Activated CD4-positive, alpha-beta T cell treated with anti-CD3 and anti-CD28 coated beads for 24 hours (primary cell): ENCODE data around the gene TUBB4B.

Experiments used
- DNase-seq, 2 donors: peaks; one replicate each; pipeline ENCODE4 v3.0.0-alpha.2; 2020; ENCODE audit warnings: low read depth in 2 of 2

TUBB4B gene

DNA sequence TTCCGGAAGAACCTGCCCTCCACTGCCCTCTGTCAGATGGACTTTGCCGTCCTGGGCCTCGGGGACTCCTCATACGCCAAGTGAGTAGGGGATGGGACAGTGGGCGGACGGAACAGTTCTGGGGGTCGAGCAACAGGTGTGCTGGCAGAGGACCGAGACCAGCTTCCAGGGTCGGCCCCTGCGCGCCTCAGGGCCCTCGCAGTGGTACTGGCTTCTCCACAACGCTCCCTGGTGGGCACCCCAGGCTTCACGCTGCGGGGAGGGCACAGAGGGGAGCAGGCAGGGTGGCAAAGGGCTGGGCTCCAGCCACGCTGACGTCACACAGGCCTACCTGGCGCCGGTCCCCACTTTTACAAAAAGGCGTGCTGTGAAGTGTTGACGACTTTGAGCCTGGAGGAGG lies 28.6 kb upstream of the TUBB4B start:
- DNase-seq = no peak

DNA sequence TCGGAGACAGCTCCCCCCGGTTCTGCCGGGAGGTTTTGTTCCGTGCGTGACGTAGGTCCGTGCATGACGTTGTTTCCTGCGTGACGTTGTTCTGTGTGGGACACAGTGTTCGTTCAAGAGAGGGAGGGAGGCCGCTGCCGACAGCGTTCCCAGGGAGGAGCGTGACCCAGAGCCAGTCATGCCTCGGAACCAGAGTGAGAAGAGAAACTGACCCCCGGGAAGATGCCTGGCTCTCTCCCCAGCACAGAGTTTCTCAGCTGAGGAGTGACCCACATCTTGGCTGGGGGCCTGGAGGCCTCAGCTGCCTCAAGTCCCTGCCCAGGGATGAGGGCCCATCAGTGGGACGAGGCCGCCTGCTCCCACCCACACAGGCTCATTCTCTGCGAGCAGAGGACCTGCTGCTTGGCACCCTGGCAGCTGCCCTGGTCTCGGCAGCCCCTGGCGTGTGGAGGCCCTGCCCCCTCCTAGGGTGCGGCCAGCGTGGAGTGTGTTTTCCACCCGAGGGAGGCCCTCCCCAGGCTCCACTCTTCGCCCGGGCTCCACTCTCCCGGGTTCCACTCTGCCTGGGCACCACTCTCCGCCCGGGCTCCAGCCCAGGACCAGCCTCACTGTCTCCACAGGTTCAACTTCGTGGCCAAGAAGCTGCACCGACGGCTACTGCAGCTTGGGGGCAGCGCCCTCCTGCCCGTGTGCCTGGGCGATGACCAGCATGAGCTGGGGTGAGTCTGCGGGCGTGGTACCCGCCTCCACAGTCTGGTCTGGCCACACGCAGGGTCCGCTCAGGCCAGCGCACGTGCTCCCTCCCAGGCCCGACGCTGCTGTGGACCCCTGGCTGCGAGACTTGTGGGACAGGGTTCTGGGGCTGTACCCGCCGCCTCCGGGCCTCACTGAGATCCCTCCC lies 27.7 kb upstream of the TUBB4B start:
- DNase-seq = no peak

DNA sequence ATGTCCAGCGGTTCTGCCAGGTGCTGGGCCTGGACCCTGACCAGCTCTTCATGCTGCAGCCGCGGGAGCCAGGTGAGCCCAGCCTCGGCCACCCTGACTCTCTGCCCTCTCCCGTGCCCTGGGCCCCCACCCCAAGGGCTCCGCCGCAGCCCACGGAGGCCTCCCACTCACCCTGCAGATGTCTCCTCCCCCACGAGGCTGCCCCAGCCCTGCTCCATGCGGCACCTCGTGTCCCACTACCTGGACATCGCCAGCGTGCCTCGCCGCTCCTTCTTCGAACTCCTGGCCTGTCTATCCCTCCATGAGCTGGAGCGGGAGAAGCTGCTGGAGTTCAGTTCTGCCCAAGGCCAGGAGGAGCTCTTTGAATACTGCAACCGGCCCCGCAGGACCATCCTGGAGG lies 26.5 kb upstream of the TUBB4B start:
- no peak for DNase-seq

DNA sequence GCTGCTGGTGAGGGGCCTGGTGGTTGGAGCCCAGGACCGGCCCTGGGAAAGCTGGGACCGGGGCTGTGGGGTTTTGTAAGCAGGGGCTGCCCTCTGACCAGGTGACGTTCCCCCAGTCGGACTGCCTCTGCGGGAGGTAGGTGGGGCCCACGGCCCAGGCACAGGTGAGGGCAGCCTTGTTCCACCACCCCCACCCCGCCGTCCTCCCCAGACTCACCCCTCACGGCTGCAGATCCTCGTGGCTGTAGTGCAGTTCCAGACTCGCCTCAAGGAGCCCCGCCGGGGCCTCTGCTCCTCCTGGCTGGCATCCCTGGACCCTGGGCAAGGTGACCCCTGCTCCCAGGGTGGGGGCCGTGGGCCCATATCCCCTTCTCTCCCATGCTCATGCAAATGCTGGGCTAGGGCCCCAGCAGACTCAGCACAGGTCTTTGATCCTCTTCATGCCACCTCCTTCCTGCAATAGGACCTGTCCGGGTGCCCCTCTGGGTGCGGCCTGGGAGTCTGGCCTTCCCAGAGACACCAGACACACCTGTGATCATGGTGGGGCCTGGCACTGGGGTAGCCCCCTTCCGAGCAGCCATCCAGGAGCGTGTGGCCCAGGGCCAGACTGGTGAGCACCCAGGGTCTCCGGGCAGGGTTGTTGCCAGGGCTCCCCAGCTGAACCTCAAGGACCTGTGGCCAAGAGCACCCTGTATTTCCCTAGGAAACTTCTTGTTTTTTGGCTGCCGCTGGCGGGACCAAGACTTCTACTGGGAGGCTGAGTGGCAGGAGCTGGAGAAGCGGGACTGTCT lies 25.7 kb upstream of the TUBB4B start:
- DNase-seq = no peak

DNA sequence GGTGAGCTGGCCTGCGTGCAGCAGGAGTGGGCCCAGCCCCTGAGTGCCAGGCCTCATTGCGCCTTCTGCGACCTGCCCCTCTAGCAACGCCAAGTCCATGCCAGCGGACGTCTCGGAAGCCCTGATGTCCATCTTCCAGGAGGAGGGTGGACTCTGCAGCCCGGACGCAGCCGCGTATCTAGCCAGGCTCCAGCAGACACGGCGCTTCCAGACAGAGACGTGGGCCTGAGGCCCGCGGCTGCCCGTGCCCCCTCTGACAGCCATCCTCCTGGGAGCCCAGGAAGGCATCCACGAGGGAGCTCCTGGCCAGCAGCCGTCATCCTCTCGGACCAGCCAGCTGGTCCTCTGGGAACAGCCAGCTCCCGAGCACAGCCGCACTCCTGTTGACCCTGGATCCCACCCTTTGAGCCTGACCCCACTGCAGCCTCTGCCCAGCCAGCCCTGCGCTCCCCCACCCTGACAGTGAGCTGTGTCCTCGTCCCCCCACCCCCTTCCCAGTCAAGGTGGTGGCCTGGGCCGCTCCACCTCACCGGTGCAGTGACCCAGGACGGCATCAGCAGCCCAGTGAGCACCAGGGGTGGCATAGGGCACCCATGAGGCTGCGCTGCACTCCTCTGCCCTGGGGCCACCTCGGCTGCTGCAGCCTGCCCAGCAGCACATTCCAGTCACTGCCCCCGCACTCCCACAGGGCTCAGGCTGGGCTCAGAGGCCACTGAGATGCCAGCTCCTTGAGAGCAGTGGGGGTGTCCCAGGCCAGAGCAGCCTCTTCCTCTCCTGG lies 24.7 kb upstream of the TUBB4B start:
- DNase-seq = no peak

DNA sequence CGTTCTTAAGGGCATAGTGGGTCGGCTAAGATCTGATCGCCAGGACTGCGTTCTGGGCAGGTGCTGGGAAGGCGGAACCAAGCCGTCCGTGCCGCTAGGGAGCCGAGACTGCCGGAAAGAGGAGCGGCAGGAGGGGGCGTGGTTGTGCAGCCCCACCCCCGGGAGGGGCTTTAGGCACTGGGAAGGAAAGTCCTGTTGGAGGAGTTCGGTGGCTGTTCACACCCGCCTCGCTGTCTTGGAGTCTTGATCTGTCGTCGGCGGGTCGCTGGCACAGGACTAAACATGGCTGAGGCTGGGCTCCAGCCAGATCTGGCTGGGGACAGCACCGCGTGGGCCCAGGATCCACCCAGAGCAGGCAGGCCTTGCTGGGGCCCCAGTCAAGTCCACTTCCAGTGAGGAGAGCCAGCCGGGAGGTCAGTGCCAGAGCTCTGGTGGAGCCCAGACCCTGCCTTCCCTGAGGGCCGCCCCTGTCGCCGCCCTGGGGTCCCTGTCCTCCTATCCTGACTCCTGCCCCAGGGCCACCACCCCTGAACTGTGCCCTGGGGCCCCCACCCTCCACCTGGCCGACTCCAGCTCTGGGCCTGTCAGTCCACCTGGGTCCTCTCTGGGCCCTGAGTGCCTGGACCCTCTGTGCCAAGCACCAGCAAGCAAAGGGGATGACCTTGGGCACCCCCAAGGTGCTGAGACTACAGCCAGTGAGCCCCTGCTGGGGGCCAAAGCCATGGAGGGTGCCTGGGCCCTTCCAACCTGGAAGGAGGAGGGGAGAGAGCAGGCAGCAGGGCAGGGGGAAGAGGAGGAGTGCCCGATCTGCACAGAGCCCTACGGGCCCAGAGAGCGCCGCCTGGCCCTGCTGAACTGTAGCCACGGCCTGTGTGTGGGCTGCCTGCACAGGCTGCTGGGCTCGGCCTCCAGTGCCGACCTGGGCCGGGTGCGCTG lies 23.5 kb upstream of the TUBB4B start:
- DNase-seq = no peak

DNA sequence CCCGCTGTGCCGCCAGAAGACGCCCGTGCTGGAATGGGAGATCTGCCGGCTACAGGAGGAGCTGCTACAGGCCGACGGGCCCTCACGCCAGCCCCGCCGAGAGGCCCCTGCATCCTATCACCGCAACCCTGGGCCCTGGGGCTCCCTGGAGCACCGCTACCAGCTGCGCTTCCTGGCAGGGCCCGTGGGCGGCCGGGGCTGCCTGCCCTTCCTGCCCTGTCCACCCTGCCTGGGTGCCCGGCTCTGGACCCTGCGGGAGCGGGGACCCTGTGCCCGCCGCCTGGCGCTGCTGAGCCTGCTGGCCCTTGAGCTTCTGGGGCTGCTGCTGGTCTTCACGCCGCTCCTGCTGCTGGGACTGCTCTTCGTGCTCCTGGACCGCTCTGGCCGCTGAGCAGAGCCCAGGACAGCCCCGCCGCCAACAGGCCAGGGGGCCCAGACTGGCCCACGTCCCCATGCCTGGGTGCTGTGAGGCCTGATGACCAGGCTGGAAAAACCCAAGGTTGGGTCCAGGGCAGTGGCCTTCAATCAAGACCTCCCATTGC lies 22.8 kb upstream of the TUBB4B start:
- DNase-seq = no peak

DNA sequence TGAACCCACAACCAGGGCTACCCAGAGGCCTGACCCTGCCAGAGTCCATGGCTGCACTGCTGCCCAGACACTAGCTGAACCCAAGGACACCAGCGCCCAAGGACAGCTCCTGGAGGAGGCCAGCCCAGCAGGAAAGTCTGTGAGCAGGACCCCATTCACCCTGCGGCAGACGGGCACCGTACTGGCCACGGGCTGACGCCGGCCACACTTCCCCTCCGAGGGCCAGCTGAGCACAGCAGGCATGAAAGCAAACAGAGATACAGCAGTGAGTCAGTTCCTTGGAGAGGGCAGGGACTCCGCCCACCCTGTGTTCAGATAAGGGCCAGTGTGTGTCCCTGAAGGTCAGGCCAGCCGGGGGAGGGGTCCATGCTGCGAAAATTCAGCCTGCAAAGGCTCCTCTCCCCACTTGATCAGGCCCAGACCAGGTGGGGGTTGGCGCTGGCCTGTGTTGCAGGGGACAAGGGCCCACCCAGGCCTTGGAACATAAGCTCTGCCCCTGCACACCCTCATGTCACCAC lies 22.3 kb upstream of the TUBB4B start:
- no peak for DNase-seq

DNA sequence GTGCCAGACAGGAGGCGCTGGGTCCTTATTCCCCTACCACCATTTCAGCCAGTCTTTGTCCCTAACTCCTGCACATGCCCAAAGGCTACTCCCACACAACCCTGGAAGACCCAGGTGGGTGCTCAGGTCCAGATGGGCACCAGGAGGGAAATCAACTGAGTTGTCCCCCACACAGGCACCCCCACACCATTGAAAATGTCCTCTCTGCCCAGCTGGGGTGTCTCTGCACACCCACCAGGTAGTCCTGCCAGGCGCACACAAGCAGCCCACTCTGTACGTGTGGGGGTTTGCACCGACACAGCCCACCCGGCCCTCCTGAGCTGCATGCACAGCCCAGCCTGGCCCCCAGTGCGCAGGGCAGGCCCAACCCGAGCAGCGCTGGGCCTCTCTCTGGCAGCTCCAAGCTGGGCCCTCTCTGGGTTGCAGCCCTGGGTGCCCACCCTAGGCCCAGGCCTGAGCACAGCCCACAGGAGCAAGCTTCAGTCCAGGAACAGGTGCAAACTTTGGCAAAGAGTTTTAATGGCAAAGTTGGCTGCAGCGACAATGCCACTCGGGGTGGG lies 21.2 kb upstream of the TUBB4B start:
- DNase-seq = no peak

DNA sequence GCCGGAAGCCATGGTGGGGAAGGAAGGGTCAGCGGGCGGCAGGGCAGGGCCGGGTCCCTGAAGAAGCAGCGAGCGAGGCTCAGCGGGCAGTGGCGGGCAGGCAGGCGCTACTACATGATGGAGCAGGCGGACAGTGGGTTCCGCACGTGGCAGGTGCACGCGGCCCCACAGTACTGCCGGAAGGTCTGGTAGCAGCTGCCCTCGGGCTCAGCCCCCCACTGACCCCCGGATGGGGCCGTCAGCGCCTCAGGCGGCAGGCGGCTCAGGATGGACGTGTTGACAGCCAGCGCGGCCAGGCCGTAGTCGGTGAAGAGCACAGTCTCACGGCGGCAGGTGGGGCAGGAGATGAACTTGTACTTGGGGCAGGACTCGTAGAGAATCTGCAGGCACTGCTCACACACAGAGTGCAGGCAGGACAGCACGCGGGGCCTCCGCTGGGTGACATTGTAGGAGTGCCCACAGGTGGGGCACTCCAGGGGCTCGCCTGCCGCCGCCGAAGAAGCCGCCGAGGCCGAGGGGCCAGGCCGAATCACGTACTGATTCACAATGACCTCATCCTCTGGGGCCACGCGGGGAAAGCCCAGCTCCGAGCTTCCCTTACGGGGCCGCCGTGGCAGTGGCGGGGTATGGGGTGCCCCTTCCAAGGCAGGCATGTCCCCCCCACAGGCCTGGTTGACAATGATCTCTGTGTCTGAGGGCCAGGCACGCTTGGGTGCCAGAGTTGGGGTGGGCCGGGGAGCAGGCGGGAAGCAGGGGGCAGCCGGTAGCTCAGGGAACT lies 20.6 kb upstream of the TUBB4B start:
- no peak for DNase-seq

DNA sequence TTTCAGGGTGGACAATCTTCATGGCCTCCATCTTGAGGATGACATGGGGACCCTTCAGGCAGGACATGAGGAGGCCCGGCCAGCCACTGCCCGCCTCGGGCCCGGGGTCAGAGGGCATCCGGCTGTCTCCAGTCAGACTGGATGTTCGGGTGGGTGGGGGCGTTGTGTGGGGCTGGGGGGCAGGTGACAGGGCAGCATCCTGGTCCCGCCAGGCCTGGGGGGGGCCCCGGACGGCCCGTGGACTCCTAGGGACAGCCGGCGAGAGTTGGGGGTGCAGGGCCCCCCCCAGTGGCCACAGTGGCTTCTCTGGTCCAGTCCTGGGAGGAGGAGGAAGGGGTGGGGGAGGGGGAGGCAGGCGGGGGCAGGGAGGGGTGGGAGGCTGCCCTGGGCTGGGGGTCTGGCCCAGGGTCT lies 20.0 kb upstream of the TUBB4B start:
- DNase-seq = no peak

DNA sequence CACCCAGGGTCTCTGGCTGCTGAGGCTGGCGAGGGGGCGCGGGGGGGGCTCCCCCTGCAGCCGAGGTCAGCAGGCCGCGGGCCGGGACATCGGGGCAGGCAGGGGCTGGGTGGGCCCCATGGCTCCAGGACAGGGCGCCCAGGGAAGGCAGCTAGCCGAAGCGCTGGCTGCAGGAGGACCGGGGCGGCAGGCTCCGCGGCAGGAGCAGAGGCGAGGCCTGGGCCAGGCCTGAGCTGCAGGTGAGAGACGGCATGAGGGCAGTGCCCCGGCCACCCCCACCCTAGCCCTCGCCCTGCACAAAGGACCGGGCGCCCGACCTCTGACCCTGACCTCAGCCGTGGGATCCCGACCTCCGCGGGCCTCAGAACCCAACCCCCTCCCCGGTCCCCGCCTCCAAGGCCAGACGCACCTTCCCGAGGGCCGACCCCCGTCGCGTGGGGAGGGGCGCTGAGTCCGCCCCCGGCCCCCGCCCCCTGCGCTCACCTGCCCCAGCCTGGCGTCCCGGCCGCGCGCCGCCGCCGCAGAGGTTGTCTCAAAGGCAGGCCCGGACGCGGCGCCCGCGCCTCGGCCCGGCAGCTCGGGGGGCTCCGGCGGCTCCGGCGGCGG lies 19.5 kb upstream of the TUBB4B start:
- DNase-seq = no peak

DNA sequence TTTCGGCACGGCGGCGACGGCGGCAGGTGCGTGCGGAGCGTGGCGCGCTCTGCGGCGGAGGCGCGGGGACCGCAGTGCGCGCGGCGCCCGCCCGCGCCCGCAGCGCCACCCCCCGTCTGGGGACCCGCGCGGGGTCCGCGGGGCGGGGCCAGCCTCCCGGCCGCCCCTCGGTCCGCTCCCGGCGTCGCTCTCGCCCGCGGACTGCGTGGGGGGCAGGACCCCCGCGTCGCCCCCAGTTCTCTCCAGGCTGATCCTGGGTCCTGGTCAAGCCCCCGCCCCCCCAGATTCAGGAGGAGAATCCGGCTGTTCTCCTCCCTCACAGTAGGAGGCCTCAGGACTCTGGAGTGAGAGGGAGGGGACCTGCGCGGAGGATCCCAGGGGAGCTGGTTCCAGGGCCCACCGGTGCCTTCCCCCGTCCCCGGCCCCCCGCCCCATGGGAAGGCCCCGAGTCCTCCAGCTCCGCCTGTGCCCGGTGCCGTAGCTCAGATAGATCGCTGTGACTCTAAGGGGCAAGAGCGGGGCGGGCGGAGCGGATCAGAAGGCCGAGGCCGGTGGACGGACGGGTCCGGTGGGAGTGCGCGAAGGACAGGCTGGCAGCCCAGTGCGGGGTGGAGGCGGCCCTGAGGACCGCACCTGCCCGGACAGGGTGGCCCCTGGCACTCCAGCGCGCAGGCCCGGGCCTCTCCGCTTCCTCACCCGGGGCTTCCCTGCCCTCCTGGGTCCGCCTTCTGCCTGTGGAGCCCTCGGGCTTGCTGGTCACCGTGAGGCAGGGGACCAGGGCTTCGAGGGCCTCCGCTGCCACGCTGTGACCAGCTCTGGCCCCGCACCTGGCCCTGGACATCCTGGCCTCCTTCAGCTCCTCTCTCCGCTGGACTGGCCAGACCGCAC lies 18.7 kb upstream of the TUBB4B start, which contains the start of gene RNF208:
TSS of gene RNF208 (minus strand) at position 51 of the 888 bp plus-strand sequence. CDS start 1,028 bp downstream, outside the sequence.
- no peak for DNase-seq

DNA sequence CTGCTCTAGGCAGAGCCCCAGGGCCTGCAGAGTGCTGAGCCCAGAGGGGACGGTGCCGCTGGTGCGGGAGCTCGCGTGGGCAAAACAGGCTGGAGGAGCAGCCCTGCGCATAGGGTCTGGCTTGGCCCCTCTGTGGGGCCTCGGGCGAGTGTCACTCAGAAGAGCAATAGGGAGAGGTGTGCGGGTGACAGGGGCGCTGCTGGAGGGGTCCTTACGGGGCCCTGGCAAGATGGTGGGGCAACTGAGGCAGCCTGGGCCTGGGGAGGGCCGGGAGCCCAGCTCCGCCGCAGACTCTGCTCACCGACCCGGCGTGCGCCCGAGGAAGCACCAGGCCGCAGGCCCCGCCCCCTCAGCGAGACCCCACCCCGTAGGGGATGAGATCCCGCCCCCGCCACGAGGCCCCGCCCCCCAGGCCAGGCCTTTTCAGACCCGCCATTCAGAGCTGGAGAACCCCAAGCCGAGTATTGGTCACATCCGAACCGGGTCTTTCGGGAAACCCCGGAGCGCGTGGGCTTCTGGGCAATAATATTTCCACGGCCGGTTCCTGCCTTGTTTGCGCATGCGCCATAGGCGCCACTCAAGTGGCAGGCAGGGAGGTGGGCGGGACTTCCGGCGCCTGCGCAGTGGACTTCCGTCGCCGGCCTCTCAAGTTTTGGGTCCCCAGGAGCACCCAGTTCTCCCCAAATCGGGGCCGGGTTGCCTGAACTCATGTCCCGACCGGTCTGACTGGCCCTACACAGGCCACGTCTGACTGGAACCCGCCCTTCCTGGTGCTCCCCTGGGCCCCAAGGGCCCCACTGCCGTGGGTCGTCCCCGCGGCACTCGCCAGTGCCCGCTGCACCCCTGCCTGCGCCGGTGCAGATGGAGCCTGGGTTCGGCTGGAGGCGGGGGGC lies 17.8 kb upstream of the TUBB4B start:
- peak; percentile 96 to 98 for DNase-seq

DNA sequence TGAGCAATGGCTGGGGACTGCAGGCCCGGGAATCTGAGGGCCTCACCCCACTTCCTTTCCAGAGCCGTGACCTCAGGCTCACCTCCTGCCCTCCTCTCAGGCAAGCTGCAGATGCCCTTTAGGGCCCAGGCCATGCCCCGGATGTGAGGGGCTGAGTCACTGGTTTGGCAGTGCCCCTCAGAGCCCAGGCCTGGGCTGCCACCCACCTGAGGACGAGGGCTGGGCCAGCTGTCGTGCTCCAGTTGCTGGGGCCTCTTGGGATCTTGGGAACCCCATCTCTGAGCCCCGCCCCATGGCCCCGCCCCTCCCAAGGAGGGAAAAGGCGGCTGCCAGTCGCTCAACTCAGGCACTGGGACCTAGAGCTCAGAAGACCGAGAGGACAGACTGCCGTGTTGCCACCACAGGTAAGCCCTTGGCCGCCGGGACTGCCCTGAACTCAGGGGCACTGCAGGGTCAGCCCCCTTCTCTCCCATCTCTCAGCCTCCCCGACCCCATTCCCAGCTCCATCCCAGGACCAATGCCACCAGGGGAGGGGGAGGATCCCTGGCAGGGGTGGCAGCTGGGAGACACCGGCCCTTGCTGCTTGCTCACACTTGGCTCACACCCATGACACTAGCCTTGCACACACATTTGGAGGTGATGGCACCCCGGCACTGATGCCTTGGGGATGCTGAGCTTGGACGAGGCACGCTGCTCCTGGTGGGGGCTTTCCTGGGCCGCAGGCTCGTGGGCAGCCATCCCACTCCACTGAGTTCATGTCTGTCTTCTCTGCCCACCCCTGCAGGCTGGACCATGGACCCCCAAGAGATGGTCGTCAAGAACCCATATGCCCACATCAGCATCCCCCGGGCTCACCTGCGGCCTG lies 16.0 kb upstream of the TUBB4B start, which contains the start of gene CYSRT1:
TSS of gene CYSRT1 (plus strand) at position 345 of the 865 bp plus-strand sequence. CDS start at position 793, 448 bp downstream.
- DNase-seq = no peak
